Stomach (tissue), 4 donors: Measurements from ENCODE around the gene PDXK.

ENCODE experiments used
- CTCF ChIP-seq, 7 experiments: fragments of 450-650 bp in 4 of 7; fragments of 200-600 bp in 3 of 7; sonication (generic) in 3 of 7; IDR thresholded peaks; one replicate each; pipeline ENCODE4 v1.5.1; 2016 to 2019; ENCODE audit warnings: antibody characterized with exemption in 7 of 7, control low read depth in 2 of 7, mild to moderate bottlenecking in 1 of 7
- EP300 ChIP-seq: sonication (generic); formaldehyde crosslinking; IDR thresholded peaks from one replicate; pipeline ENCODE4 v1.6.1; 2017; ENCODE audit warnings: antibody characterized with exemption
- POLR2AphosphoS5 ChIP-seq, 3 donors: sonication (generic); formaldehyde crosslinking; IDR thresholded peaks; one replicate each; pipeline ENCODE4 v1.6.1; 2016; ENCODE audit warnings: antibody characterized with exemption in 3 of 3

- TF ChIP-seq CTCF (IDR thresholded peaks at IDR 0.05) (no peak), POLR2AphosphoS5 (IDR thresholded peaks at IDR 0.05) (no peak), EP300 (no peak)
Measured at GRCh38 chr21:43693981-43694380, 24.9 kb upstream of the PDXK start.
